GM19455 (cell line): ENCODE data around the gene DNAI7.

ENCODE experiments used
- ATAC-seq: cut with Tn5 transposase; IDR thresholded peaks from one replicate; pipeline ENCODE4 v1.9.1; 2021; ENCODE audit not compliant: unreplicated experiment

DNAI7 gene

DNA sequence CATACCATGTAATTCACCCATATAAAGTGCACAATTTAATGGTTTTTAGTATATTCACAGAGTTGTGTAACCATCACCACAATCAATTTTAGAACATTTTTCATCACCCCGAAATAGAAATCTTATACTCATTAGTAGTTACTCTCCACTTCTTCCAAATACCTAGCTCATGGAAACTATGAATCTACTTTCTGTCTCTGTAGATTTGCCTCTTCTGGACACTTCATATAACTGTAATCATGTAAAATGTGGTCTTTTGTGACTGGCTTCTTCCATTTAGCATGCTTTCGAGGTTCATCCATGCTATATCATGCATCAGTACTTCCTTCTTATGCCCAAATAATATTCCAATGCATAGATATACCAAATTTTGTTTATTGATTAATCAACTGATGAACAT, 10.8 kb downstream of the DNAI7 start:
- ATAC-seq, result no peak

DNA sequence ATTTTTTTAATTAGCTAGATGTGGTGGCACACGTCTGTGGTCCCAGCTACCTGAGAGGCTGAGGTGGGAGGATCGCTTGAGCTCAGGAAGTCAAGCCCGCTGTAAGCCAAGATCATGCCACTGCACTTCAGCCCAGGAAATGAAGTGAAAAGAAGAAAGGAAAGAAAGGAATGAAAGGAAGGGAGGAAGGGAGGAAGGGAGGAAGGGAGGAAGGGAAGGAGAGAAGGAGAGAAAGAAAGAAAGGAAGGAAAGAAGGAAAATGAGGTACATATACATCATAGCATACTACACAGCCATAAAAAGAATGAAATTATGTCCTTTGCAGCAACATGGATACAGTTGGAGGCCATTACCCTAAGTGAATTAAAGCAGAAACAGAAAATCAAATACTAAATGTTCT, 12.2 kb downstream of the DNAI7 start:
- ATAC-seq, result no peak

DNA sequence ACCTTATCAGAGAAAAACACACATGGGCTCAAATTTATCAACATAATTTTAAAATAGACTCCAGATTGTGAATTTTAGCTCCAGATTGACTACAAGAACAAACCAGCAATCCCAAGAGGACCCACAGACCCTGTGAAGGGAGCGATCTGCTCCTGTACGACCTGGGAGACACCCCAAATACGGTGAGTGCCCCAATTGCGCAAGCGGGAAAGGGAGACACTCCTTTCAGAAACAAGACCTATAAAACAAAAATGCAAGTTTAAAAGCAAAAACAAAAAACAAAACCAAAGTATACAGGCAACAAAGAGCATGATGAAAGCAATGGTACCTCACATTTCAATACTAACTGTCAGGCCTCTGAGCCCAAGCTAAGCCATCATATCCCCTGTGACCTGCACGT, 32.1 kb downstream of the DNAI7 start:
- no peak for ATAC-seq

DNA sequence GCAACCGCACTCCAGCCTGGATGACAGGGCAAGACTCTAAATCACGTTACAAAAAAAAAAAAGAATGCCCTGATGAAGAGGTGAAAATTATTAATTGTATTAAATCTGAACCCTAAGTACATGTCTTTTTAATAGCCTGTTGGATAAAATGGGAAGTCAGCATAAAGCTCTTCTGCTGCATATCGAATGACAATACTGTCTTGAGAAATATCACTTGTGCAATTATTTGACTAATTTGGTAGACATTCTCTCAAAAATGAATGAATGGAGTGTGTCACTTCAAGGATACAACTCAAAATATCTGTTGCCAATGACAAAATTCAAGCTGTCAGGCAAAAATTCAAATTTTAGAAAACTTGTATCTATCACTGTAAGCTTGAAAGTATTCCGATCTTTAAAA, 38.9 kb downstream of the DNAI7 start:
- ATAC-seq, result no peak

DNA sequence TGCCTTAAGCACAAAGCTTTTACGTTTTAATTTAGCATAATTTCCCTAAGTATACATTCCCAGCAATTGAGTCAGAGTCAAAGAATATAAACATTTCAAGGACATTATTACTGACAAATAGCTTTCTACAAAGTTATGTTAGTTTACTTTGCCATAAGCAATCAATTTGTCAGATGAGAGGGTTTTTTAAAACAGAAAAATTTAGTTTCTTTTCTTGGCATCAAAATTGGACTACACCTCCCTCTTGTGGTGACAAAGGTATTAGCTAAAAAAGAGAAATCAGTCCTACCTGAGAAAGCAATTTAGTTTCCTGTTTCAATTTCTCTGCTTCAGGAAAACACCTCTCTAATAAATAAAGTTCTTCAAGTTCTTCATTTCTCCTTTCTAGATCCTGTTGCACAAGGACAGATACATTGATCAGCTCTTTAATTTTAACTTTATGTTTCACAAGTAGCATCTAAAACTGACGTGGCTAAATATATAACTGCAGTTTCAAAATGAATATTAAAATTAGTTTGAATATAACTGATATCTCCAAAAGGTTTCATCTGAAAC, 39.9 kb downstream of the DNAI7 start:
- peak; percentile 47 for ATAC-seq

DNA sequence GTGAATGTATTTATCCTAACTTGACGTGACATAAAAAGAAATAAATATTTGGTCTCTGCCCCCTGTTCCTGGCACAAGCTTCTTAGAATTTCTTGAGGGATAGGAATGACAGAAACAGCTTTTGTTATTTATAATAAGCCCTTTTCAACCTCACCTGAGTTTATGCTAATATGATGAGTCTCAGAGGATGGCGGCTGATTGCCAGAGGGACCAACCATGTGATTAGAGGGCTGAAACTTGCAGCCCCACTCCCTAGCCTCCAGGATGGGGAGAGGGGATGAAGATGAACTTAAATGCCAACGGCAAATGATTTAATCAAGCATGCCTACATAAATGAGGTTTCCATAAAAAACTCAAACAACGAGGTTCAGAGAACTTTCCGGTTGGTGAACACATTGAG, 42.9 kb downstream of the DNAI7 start:
- no peak for ATAC-seq

DNA sequence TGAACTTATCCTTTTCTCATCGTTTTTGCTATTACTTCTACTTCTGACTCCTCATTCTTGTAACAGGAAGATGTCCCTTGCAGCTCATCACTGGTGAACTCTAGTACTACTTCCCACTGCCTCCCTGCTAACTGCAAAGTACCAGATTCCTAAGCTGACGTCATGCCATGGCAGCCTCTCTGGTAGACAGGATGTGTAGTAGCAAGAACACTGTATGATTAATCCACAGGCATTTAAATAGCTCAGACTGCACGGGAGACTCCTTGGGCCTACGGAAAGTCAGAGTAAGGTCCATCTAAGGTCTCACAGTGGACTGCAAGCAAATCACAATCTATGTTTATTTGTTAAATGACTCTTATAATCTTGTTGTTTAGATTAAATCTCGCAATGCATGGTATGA, 43.5 kb downstream of the DNAI7 start:
- ATAC-seq, result no peak

DNA sequence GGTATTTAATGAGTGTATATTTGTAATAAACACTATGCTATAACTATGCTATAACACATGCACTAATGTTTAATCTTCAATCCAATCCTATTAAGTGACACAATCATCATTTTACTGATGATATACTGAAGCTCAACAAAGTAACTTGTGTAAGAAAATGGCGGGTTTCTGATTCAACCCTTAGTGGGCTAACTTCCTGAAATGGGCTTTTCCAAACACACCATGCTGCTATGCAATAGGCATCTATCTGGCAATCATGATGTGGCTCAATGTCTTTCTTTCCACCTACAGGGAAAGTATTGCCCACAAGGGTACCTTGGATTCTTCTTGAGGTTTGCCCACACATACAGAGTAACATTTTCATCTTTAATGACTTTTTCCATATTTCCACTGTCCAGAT, 48.3 kb downstream of the DNAI7 start:
- no peak for ATAC-seq

DNA sequence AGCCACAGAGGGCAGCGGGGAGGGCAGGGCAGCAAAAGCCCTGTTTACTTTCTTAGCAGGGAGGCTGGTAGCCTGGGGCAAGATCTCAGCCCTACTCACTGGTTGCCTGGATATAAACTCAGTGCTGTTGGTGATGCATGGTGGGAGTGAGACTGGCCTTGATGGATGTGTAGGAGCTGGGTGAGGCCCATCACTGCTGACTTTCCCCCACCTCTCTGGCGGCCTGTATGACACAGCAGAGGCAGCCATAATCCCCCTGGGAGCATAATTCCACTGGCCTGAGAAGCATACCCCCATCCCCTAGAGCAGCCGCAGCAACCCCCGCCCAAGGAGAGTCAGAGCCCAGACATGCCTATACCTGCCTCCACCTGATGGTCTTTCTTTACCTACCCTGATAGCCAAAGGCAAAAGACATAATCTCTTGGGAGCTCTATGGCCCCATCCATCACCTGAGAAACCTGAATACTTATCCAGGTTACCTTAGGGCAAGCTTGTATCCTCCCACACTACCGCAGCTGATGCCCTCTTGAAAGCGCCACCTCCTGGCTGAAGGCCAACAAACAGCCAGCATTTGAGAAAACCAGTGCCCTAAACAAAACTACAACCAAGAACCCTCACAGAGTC, 59.3 kb downstream of the DNAI7 start:
- no peak for ATAC-seq

DNA sequence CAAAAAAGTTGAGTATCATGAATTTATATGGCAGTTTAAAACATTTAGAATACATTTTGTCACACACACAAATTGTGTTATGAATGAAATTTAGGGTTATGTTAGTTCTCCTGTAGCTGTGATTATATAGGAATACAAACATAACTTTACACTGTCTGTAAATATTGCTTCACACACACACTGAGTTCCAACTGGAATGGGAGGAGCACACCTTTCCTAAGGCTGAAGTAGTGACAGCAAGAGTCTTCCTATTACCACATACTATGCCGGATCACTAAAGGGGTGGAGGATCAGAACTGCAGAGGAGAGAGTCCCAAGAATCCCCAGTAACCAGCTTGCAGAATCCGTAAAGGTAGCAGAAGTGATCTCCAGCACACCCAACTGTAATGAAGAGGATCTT, 63.7 kb downstream of the DNAI7 start:
- no peak for ATAC-seq

DNA sequence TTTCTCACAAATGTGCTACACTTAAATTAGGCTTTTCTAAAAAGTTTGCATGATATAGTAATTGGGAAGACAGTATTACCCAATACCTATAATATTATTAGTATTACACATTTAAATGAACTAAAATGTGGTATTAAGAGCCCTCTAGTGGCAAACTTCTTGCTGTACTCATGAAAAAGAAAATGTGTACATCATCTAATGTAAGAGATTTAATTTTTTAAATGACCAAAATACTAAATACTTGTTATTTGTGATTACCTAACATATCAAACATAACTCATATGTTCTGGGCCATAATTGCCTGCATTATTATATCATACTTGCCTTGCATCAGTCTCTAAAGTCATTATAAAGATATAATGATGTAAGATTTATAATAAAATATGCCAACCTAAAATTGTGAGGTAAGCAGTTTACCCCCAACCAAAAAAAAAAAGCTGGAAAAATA, 64.2 kb downstream of the DNAI7 start:
- no peak for ATAC-seq

DNA sequence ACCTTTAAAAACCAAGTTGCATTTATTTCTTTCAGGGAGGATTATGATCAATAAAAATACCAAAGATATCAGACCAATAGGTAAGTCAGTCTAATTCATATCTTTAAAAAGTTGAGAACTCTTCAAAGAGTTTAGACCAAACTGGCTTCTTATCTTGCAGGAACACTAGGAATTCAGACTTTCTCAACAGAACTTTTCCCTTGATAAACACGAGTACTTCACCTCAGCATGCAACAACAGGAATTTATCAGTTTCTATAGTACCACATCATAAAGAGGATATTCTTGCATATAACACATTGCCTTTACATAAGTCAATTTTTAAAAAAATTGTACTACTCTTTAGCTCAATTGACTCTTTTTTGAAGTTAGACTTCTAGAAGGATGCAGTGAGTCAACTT, 68.2 kb downstream of the DNAI7 start:
- ATAC-seq, result no peak

DNA sequence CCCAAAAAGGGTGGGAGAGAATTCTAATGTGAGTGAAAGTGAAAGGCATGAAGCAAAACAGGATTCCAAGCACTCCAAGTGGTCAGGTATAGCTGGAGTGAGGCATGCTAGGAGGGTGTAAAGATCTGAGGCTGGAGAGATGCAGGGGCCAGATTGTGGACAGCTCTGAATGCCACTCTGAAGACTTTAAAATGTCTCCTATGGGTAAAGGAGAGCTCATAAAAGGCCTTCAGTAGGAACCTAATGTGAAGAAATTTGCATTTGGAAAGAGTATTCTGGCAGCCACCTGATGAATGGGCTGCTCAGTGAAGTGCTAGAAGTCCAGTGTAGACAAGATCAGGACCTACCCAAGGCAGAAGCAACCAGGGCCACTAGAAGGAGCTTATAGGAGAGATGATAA, 68.9 kb downstream of the DNAI7 start:
- ATAC-seq, result no peak

DNA sequence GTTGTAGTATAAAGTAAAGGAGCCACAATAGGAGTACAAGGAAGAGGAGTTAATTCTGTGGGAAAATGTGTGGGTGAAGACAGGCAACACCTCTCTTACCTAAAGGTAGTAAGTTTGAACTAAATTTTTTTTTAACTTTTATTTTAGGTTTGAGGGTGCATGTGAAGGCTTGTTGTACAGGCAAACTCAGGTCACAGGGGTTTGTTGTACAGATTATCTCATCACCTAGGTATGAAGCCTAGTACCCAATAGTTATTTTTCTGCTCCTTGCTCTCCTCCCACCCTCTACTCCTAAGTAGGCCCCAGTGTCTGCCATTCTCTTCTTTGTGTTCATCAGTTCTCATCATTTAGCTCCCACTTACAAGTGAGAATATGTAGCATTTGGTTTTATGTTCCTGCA, 70.5 kb downstream of the DNAI7 start:
- no peak for ATAC-seq

DNA sequence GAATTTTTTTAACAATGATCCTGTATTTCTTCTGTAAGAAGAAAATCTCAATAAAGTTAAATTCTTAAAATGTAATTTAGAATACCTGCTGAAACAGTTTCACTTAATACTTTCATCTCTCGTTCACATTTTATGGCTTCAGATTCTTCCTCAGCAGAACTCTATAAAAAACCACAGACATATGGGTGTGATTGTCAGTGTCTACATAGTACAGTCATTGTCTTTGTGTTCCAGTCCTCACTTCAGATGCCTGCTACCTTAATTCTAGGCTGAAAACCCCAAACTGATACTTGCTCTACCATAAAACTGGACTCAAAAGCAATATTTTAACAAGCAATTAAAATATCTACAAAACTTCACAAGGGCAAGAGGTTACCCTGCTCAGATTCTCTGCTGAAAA, 71.8 kb downstream of the DNAI7 start:
- no peak for ATAC-seq

DNA sequence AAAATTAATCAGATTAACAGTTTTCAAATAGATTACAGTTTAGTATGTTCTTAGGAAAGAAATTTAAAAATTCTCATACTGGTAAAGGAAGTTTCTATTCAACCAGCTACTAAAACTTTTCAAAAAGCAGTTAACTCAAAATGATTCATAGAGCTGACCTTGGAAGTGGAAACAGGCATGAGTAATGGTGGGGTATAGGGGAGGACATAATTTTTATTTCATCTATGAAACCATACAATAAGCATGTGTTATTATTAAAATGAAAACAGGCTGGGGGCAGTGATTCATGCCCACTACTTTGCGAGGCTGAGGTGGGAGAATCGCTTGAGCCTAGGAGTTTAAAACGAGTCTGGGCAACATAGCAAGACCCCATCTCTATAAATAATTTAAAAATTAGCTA, 73.0 kb downstream of the DNAI7 start:
- ATAC-seq, result no peak

DNA sequence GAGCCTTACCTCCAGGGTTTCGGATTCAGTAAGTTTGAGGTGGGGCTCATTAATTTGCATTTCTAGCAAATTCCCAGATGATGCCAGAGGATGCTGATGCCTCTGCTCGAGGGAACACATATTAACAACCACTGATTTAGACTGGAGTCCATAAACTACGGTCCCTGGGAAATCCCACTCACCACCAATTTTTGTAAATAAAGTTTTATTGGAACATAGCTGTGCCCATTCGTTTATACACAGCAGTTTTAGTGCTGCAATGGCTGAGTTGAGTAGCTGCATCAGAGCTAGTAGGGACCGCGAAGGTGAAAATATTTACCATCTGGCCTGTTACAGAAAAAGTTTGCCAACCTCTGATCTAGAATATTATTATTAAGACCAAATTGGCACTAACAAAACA, 73.8 kb downstream of the DNAI7 start:
- no peak for ATAC-seq

DNA sequence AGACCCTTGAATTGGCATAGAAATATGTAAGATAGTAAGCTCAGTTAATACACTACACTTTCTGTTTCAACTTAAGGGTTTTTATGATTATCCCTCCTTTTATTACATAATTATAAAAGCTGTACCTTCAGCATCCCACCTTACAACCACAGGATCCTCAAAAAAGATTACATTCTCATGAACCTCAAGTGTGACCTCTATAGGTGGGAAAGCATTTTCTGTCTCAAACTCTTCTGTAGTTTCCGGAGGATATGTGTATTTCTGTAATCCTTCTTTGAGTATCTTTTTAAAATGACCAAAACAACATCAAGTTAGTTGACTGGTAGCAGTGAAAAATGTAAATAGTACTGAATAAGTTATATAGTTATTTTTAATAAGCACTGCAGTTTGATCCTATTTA, 75.9 kb downstream of the DNAI7 start:
- ATAC-seq, result no peak

DNA sequence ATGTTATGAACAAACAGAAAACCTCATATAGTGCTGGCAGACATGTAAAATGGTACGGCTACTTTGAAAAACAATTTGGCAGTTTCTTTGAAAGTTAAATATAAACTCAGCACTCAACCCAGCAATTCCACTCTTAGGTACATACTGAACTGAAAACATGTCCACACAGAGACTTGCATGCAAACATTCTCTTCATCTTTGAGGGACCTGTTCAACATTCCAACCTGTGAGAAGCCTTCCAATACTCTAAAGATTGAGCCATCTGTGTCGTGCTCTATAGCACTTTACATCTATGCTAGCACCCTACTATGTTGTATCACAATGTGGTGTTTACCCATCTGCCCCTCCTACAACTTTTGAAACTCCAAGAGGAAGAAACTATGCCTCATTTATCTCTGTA, 79.3 kb downstream of the DNAI7 start:
- no peak for ATAC-seq

DNA sequence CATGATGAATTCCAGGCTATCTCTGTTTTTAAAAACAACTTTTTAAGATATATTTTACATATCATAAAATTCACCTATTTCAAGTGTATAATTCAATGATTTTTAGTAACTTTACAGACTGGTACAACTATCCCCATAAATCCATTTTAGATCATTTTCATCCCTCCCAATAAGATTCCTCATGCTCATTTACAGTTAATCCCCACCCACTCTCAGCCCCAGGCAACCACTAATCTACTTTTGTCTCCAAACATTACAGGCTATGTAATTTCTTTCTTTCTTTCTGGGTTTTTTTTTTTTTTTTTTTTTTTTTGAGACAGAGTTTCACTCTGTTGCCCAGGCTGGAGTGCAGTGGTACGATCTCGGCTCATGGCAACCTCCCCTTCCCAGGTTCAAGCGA, 81.3 kb downstream of the DNAI7 start:
- ATAC-seq, result no peak

DNA sequence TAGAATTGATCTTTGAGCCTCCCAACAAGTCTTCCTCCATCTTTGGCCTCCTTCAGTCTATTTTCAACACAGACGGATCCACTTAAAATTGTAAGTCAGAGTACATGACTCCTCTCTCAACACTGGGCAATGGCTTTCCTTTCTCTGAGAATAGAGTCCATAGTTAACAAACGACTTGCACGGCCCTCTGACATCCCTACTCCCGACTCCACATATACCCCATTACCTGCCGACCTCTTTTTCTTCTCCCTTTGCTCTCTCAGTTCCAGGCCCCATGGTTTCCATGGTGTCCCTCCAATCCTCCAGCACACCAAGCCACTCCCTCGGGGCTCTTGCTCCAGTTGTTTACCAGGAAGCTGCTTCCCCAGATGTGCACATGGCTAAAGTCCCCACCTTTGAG, 84.7 kb downstream of the DNAI7 start:
- ATAC-seq, result no peak

DNA sequence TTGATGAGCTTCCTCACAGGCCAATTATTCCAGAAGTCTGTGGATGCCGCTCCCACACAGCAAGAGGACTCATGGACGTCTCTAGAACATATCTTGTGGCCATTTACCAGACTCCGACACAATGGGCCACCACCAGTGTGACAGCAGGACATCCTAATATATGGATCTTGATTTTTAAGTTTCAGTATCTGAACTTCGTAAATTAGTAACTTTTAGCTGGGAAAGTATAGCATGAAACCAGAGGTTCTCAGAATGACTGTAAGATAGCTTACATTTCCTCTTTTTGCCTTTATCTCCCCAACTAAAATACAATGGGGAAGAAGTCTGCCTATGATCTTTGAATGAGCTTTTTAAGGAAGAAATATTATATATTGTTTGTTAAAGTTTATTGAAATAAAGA, 87.0 kb downstream of the DNAI7 start:
- peak; percentile 88 for ATAC-seq

DNA sequence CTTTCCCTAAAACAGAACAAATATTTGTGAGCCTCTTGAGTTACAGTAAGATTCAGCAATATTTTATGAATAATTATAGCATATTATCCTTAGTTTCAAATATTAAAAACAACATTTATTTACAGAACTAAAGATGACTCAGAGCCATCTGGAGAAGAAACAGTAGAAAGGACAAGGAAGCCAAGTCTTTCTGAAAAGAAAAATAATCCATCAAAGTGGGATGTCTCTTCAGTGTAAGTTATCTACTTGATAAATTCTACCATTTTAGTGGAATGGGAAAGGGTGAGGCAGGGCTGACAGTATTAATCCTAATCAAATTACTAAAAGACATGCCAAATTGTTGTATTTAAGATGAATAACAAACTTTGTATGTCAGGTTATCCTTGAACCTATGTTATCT, 88.1 kb downstream of the DNAI7 start:
- no peak for ATAC-seq
